HG02763 (cell line): ENCODE results near the gene GNA12.
"Not testable (repeated sequence)": the region's sequence is repeated elsewhere in the genome, so short reads cannot be mapped to it uniquely, and the experiment has no call there.

Source experiments
- ATAC-seq: cut with Tn5 transposase; IDR thresholded peaks from one replicate; pipeline ENCODE4 v1.9.1; 2021; ENCODE audit warnings: mild to moderate bottlenecking, moderate library complexity; ENCODE audit not compliant: unreplicated experiment

The GNA12 gene

GRCh38 chr7:2732388-2732787 lies 111.7 kb downstream of the GNA12 start:
- no peak for ATAC-seq

- no peak for ATAC-seq
Measured at GRCh38 chr7:2730846-2731770, 113.0 kb downstream of the GNA12 start.

GRCh38 chr7:2729893-2730716 lies 114.0 kb downstream of the GNA12 start:
- ATAC-seq: no peak

- ATAC-seq: no peak
Measured at GRCh38 chr7:2729031-2729892, 114.8 kb downstream of the GNA12 start.

GRCh38 chr7:2728316-2729030 lies 115.6 kb downstream of the GNA12 start:
- ATAC-seq: no peak

GRCh38 chr7:2727206-2727605 lies 116.9 kb downstream of the GNA12 start:
- not testable (repeated sequence) for ATAC-seq

GRCh38 chr7:2726316-2727018 lies 117.6 kb downstream of the GNA12 start:
- ATAC-seq: no peak

- ATAC-seq: no peak
Measured at GRCh38 chr7:2725178-2726105, 118.7 kb downstream of the GNA12 start.

- no peak for ATAC-seq
Measured at GRCh38 chr7:2724453-2725177, 119.5 kb downstream of the GNA12 start.

GRCh38 chr7:2724036-2724435 lies 120.1 kb downstream of the GNA12 start:
- ATAC-seq: not testable (repeated sequence)

- no peak for ATAC-seq
Measured at GRCh38 chr7:2723138-2723850, 120.8 kb downstream of the GNA12 start.

GRCh38 chr7:2722591-2722990 lies 121.5 kb downstream of the GNA12 start:
- ATAC-seq: no peak

- ATAC-seq: no peak
Measured at GRCh38 chr7:2721842-2722241, 122.3 kb downstream of the GNA12 start.

- ATAC-seq: no peak
Measured at GRCh38 chr7:2720024-2720423, 124.1 kb downstream of the GNA12 start.

- no peak for ATAC-seq
Measured at GRCh38 chr7:2719007-2719406, 125.1 kb downstream of the GNA12 start.

- no peak for ATAC-seq
Measured at GRCh38 chr7:2718296-2718965, 125.7 kb downstream of the GNA12 start.
